Activated CD8-positive, alpha-beta memory T cell treated with anti-CD3 and anti-CD28 coated beads, Interleukin-2, amount 50 U/mL, for 4 hours (primary cell): ENCODE results near the gene IVL.
A peak's percentile ranks its signal among the peaks of the same experiment; 100 is the strongest.

Source experiments
- DNase-seq: peaks from one replicate; pipeline ENCODE4 v3.0.0-alpha.2; 2020

Gene IVL, protein sequence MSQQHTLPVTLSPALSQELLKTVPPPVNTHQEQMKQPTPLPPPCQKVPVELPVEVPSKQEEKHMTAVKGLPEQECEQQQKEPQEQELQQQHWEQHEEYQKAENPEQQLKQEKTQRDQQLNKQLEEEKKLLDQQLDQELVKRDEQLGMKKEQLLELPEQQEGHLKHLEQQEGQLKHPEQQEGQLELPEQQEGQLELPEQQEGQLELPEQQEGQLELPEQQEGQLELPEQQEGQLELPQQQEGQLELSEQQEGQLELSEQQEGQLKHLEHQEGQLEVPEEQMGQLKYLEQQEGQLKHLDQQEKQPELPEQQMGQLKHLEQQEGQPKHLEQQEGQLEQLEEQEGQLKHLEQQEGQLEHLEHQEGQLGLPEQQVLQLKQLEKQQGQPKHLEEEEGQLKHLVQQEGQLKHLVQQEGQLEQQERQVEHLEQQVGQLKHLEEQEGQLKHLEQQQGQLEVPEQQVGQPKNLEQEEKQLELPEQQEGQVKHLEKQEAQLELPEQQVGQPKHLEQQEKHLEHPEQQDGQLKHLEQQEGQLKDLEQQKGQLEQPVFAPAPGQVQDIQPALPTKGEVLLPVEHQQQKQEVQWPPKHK

GRCh38 chr1:152907686-152908601 is at the start of gene IVL:
IVL (plus strand) TSS chr1:152908546; CDS start chr1:152909798, 1,252 bp downstream.
- no peak for DNase-seq

DNA sequence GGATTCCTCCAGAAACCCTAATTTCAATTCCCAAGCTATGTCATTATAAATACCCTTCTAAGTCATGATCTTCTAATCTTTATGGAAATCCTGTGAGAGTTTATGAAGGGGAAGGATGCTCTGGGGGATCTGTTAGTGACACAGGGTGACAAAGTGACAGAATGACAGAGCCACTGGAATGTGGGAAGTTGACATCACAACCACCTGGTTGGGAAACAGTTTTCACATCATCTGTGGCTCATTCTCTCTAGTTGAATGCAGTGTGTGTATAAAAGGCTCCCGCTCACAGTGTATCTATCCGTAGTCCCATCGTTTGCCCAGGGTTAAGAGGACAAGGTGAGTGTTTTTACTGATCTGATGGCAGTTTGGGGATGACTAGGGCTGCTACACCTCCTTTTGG is 48.6 kb upstream of the IVL start, which contains the start of gene LCE7A:
TSS of gene LCE7A (plus strand) at position 301 of the 400 bp plus-strand sequence. CDS start 702 bp downstream, outside the sequence.
- no peak for DNase-seq

DNA sequence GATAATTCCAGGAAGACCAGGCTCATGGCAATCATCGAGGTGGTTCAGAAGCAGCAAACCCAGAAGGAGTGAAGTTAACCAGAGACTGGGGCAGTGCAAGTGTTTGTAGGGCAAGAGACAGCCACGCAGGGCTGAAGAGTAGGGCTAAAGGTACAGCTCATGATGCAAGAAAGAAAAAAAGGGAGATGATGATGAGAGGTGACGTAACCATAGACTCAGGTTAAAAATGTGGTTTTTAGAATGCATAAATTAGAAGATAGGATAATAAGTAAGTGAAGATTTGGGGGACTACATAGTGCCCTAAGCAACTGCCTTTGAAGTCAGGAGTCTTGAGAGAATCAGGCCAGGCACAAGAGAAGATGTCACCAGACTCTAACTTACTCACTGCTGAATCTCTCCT is 48.2 kb upstream of the IVL start:
- DNase-seq = no peak

- DNase-seq = no peak
These were observed 47.0 kb upstream of the IVL start for GRCh38 chr1:152861374-152861773.

GRCh38 chr1:152864443-152864842 is 43.9 kb upstream of the IVL start:
- no peak for DNase-seq

DNA sequence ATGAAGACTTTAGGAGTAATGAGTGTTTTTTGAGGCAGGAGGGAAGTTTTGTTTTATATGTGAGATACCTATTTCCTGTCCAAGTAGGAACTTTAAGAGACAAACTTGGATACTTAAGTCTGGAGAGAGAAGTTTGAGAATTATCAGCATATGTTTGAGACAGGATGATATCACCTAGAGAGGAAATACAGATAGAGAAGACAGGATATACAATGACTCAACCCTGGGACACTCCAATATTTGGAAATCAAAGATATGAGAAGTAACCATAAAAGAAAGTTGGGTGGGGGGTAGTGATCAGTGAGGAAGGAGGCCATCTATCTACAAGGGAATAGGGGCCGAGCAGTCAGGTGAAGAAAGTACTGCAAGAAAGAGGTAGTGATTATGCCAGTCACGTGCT is 42.0 kb upstream of the IVL start:
- no peak for DNase-seq

DNA sequence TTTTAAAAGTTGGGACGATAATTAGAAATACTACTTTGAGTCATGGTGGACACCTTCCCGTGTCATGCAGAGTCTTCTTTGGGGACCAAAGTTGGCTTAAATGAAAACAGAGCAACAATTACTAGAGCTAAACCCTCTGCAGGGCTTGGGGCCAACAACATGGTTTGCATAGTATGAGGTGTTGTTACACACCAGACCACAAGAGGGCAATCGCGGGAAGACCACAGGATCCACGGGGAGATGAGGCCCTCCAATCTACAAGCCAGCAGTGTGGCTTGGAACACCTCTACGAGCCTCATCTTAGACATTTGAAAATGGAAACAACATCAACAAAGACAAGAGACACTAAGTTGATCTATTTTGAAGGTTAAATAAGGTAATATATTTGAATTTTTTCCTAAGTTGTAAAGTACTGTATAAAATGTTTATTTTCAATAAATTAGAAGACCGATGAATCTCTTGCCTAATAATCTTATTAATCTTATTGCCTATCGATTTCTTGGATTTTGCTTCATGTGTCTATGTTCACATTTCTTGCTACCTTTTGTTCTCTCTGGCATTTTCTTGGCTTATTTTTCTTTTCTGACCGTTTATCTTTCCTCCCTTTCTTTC is 38.4 kb upstream of the IVL start:
- DNase-seq = peak; percentile 47

DNA sequence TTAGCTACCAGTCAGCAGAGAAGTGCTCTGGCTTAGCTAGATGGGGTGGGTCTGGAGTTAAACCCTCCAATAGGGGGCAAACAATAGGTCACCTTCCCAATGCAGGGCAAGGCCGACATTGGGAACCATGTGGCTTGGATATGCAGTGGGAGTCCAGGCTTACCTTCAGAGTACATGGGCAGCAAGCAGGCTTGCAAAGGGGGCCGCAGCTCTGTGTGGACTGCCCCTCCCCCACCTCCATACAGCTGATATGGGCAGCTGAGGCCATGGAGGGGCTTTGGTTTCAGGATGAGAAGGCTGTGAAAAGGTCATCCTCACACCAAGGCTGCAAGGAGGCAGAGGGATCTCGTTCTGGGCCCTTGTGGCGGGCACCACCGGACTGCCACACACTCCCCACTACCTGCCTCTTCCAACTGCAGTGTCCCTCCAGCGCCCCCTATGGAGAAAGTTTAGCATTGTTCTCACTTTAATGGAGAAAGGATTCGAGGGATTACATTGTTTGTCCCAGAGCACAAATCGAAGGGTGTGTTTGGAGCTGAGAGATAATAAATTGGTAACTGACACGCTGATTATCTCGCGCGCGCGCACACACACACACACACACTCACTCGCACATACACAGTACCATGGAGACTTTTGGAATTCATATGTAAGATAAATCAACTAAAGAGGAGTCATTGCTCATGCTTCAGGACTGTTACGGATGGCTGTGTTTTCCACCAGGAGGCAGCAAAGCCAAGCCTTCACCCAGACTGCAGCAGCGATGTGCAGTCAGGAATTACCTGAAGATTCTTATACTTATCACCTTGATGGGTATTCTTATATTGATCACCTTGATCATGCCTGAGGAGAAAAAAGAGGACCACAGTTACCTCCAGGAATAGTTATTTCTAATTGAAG is 37.3 kb upstream of the IVL start:
- no peak for DNase-seq

DNA sequence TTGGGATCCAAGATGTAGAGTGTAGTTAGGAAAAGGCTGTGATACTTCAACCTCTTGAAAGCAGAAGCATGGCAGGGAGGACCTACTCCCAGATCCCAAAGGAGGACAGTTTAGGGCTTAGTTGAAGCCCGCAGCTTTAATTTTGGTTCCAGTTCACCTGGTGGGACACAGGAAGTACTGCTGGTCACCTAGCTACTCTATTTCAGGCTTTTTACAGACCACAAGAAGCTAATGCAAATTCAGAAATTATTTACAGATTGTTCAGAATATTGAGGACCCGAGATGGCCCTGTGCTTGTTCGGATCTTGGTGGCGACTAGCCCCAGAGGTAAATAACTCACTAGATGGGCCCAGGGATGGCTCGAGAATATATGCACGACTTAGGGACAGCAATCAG is 36.6 kb upstream of the IVL start:
- DNase-seq = no peak

GRCh38 chr1:152873495-152873894 is 34.9 kb upstream of the IVL start:
- DNase-seq = no peak

DNA sequence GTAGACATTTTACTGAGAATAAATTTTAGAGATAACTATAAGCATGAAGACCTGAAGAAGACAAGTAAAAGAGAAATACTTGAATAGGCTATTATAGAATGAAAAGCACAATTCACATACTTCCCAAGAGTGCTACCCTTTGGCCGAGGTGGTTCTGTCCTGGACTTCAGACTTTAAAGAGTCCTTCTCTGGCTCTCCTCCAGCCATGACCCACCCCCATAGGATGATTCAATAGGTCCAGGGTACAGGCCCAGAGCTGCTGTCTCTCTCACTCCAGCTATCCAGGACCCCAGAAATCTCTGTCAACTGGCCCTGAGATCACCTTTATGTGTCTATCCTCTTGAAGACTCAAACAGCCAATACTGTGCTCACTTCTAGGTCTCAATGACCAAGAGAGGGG is 31.5 kb upstream of the IVL start:
- no peak for DNase-seq

GRCh38 chr1:152878042-152878441 is 30.3 kb upstream of the IVL start, which contains the start of gene SMCP:
SMCP (plus strand) TSS chr1:152878322; CDS start chr1:152884423, 6,101 bp downstream.
- no peak for DNase-seq

DNA sequence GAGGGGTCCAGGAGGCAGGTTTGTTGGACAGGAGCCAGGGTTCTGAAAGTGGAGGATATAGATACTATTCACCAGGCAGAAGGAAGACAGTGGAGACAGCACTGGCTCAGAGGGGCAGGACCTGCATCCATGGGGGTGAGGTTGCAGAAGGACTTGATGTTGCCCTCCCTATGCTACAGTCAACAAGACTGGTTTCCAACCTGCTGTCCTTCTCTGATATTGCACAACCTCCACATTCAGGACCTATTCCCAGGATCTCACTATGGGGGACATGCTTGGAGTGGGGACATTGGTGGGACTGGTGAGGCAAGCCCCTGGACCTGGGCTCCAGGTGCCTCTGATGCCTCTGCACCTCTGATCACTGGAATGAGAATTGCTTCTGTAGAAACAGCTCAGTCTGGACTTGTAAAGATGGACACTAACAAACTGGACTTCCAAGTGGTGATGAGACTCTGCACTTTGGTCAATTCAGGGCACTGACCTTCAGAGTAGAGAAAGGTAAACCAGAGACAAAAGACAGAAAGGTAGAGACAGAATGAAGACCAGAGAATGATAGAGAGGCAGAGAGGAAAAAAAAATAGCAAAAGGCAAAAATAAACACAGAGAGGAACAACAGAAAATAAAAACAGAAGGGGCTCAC is 28.7 kb upstream of the IVL start:
- DNase-seq = no peak

DNA sequence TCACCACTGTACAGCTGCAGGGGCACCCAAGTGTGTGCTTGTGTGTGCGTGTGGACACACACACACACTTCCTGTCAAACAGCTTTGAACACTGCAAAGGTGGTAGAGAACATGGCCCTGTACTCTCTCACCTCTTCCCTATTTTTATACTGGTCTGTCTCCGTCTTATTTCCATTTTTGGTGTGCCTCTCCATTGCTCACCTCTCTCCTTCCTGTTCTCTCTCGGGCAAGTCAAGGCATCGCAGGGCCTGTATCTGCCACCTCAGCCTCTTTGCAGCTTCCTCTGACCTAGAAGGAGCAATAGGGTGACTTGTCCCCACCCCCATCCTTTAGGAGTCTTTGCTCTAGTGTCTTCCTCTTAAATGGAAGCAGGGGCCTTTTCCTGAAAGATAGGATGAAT is 28.0 kb upstream of the IVL start:
- DNase-seq = no peak

- no peak for DNase-seq
These were observed 27.4 kb upstream of the IVL start for GRCh38 chr1:152880907-152881306.

DNA sequence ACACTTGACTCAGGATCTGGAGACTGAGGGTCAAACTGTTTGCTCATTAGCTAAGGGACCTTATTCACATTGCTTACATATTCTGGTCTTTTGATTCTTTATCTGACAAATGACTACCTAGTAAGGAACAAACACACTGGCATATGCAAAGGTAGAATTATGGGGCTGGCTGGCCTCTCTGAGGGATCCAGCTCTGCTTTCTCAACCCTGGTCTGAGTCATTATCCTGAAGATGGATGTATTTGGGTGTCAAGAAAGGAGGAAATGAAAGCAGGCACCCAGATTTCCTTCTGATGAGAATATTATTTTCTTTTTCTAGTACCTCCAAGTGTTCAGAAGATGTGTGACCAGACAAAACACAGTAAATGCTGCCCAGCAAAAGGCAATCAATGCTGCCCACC is 24.3 kb upstream of the IVL start:
- DNase-seq = no peak

DNA sequence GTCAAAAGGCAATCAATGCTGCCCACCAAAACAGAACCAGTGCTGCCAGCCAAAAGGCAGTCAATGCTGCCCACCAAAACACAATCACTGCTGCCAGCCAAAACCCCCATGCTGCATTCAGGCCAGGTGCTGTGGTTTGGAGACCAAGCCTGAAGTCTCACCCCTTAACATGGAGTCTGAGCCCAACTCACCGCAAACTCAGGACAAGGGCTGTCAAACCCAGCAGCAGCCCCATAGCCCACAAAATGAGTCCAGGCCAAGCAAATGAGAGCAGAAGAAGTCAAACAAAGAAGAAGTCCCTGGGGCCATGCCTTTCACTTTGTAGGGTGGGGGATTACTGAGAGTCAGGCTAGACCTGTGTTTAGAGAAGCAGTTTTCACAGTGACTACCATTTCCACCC is 23.8 kb upstream of the IVL start:
- no peak for DNase-seq

- DNase-seq = no peak
These were observed 23.3 kb upstream of the IVL start for GRCh38 chr1:152884966-152885624.

DNA sequence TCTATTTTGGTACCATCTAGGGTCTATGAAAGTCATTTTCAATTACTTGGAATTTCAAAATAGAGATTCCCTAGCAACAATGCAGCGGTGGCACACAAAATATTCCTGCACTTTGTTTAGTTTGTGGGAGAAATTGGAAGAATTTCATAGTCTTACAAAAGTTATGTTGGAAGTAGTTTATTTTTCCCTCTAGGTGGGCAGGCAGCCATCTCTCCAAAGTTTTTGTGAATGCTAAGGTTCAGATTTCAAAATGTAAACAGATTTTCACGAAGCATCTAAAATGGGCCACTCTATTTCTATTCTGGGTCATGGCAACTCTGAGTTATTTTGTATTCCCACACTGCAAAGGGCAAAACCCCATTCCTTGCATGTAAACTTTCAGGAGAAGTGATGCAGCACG is 22.3 kb upstream of the IVL start:
- no peak for DNase-seq

DNA sequence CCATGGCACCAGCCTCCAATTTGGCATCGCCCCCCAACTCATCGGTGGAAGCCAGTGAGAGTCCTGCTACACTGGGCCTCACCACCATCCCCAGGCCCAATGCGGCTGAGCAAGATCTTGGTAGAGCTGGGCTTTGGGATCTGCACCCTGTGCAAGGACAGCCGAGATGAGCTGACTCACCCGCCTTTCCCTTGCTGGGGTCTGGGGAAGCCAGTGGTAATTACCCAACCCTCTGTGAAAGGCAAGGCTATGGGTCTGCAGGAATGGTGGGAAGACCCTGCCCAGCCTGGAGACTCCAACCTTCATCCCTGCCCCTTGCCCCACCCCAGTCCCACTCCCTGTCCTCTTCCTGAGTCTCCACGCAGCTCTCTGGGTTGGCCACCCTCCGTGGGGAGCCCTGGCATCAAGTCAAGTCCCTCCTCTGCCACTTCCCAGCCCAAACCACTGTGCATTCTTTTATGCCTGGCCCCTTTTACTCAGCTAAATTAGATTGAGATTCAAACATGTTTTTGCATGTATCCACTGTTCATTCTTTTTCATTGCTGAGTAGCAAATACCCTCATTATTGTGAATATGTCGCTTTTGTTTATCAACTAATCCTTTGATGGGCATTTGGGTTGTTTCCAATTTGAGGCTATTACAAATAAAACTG is 21.5 kb upstream of the IVL start:
- no peak for DNase-seq
